ENCODE measurements around the gene AUNIP. TPM values are rescaled to one million over a fixed set of nuclear protein-coding genes. Genes with fewer than 3 reads are reported as not detected.

AUNIP gene
- total and polyA plus RNA-seq, 2 donors from 2014 or later: 0.38 TPM; not detected in 1

- no peak for FAIRE-seq
- no peak for TF ChIP-seq CTCF (IDR thresholded peaks at IDR 0.05; ENCODE audit: borderline replicate concordance, extremely low read depth, insufficient read depth)
- intact Hi-C loops (cut with DNase I): no loop called here
Measured at GRCh38 chr1:25880518-25880917, 21.3 kb upstream of the AUNIP start.

GRCh38 chr1:25879675-25880074 is 20.4 kb upstream of the AUNIP start:
- Histone ChIP-seq H3K36me3 (ENCODE audit: control insufficient read depth in 2 of 3, insufficient read depth in 3 of 3, low read length in 3 of 3) (no peaks in the 10 kb centered on the region), H3K9ac (ENCODE audit: low read length in 3 of 3) (no peak overlapping the region), H3K27me3 (ENCODE audit: control insufficient read depth, insufficient read depth, low read length) (no peaks in the 10 kb centered on the region), H3K4me3 (ENCODE audit: low read length in 3 of 3) (no peak overlapping the region), H3K4me1 (ENCODE audit: control insufficient read depth in 2 of 3, insufficient read depth in 2 of 3, low read depth in 1 of 3, low read length in 3 of 3) (peaks cover 0 to 13% (median 0%) of the 10 kb centered on the region in 3 donors), H3K27ac (ENCODE audit: low read depth in 2 of 2, low read length in 2 of 2) (no peak overlapping the region), H3K9me3 (ENCODE audit: control insufficient read depth in 2 of 3, insufficient read depth in 1 of 3, low read length in 3 of 3) (no peaks in the 10 kb centered on the region)
- TF ChIP-seq CTCF (IDR thresholded peaks at IDR 0.05; ENCODE audit: borderline replicate concordance, extremely low read depth, insufficient read depth): no peak
- intact Hi-C loops (cut with DNase I): no loop called here
- FAIRE-seq: no peak
- DNase-seq: peak in 2 of 5 donors; percentile 20 to 37

More at GRCh38 chr1:25880518-25880917, 21.3 kb upstream of the AUNIP start:
- Histone ChIP-seq H3K9ac (ENCODE audit: low read length in 3 of 3) (no peak overlapping the region), H3K4me1 (ENCODE audit: control insufficient read depth in 2 of 3, insufficient read depth in 2 of 3, low read depth in 1 of 3, low read length in 3 of 3) (peaks cover 0 to 9% (median 0%) of the 10 kb centered on the region in 3 donors), H3K4me3 (ENCODE audit: low read length in 3 of 3) (no peak overlapping the region), H3K36me3 (ENCODE audit: control insufficient read depth in 2 of 3, insufficient read depth in 3 of 3, low read length in 3 of 3) (no peaks in the 10 kb centered on the region), H3K27me3 (ENCODE audit: control insufficient read depth, insufficient read depth, low read length) (no peaks in the 10 kb centered on the region), H3K9me3 (ENCODE audit: control insufficient read depth in 2 of 3, insufficient read depth in 1 of 3, low read length in 3 of 3) (no peaks in the 10 kb centered on the region), H3K27ac (ENCODE audit: low read depth in 2 of 2, low read length in 2 of 2) (no peak overlapping the region)
- no peak for DNase-seq

GRCh38 chr1:25878690-25879089 is 19.4 kb upstream of the AUNIP start:
- H3K27ac ChIP-seq (ENCODE audit: low read depth in 2 of 2, low read length in 2 of 2): no peak overlapping the region
- H3K36me3 ChIP-seq (ENCODE audit: control insufficient read depth in 2 of 3, insufficient read depth in 3 of 3, low read length in 3 of 3): no peaks in the 10 kb centered on the region
- TF ChIP-seq CTCF (IDR thresholded peaks at IDR 0.05; ENCODE audit: borderline replicate concordance, extremely low read depth, insufficient read depth): no peak
- no peaks in the 10 kb centered on the region for H3K9me3 ChIP-seq (ENCODE audit: control insufficient read depth in 2 of 3, insufficient read depth in 1 of 3, low read length in 3 of 3)
- H3K9ac ChIP-seq (ENCODE audit: low read length in 3 of 3): no peak overlapping the region
- H3K4me3 ChIP-seq (ENCODE audit: low read length in 3 of 3): no peak overlapping the region
- H3K4me1 ChIP-seq (ENCODE audit: control insufficient read depth in 2 of 3, insufficient read depth in 2 of 3, low read depth in 1 of 3, low read length in 3 of 3): peaks cover 0 to 19% (median 0%) of the 10 kb centered on the region in 3 donors
- intact Hi-C loops (cut with DNase I): no loop called here
- no peaks in the 10 kb centered on the region for H3K27me3 ChIP-seq (ENCODE audit: control insufficient read depth, insufficient read depth, low read length)
- no peak for DNase-seq
- no peak for FAIRE-seq

GRCh38 chr1:25877155-25877554 is 17.9 kb upstream of the AUNIP start:
- Histone ChIP-seq H3K4me3 (ENCODE audit: low read length in 3 of 3) (no peak overlapping the region), H3K36me3 (ENCODE audit: control insufficient read depth in 2 of 3, insufficient read depth in 3 of 3, low read length in 3 of 3) (no peaks in the 10 kb centered on the region), H3K9me3 (ENCODE audit: control insufficient read depth in 2 of 3, insufficient read depth in 1 of 3, low read length in 3 of 3) (no peaks in the 10 kb centered on the region), H3K9ac (ENCODE audit: low read length in 3 of 3) (no peak overlapping the region), H3K27me3 (ENCODE audit: control insufficient read depth, insufficient read depth, low read length) (no peaks in the 10 kb centered on the region), H3K27ac (ENCODE audit: low read depth in 2 of 2, low read length in 2 of 2) (no peak overlapping the region), H3K4me1 (ENCODE audit: control insufficient read depth in 2 of 3, insufficient read depth in 2 of 3, low read depth in 1 of 3, low read length in 3 of 3) (peaks cover 0 to 32% (median 4%) of the 10 kb centered on the region in 3 donors)
- FAIRE-seq (no peak), DNase-seq (no peak)
- intact Hi-C loops (cut with DNase I): no loop called here
- TF ChIP-seq CTCF (IDR thresholded peaks at IDR 0.05; ENCODE audit: borderline replicate concordance, extremely low read depth, insufficient read depth): no peak

All from kidney (tissue), 14 donors.